HL-60 (cell line): ENCODE measurements around the gene SPAAR.

Source experiments
- POLR2AphosphoS5 ChIP-seq: IDR thresholded peaks from 2 replicates; pipeline ENCODE4 v1.6.1; 2012; ENCODE audit warnings: low read depth
- TF ChIP-seq, protein P1 (sequence below): IDR thresholded peaks from one replicate; pipeline ENCODE4 v1.5.1; 2011; ENCODE audit warnings: low read length, control low read depth, inconsistent platforms; ENCODE audit not compliant: insufficient read depth

DNA sequence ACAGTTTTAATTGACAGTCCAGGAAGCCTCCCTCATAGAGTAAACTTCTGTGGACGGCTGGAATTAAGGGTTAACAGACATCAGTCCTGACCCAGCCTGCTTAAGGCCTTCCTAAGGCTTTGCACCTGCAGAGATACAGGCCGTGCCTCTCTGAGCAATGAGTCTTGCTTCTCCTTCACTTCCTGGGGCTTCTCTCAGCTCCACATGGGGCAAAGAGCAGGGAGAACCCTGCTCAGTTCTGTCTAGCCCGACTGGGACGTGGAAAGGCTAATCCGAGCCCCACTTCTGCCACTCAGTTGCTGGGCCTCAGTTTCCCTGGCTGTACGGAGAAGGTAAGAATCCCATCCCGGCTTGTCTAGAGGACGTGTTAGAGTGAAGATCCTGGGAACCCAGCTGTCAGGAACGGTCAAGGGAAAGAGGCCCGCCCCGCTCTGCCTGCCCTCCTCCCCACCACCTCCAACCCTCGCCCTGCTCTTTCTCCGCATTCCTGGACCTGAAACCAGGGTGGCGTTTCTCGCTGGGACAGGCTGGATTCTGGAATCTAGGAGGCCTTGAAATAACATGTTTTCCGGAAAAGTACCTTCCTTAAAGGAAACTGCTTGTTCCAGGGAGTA lies 6.5 kb downstream of the SPAAR start:
- TF ChIP-seq, protein P1, sequence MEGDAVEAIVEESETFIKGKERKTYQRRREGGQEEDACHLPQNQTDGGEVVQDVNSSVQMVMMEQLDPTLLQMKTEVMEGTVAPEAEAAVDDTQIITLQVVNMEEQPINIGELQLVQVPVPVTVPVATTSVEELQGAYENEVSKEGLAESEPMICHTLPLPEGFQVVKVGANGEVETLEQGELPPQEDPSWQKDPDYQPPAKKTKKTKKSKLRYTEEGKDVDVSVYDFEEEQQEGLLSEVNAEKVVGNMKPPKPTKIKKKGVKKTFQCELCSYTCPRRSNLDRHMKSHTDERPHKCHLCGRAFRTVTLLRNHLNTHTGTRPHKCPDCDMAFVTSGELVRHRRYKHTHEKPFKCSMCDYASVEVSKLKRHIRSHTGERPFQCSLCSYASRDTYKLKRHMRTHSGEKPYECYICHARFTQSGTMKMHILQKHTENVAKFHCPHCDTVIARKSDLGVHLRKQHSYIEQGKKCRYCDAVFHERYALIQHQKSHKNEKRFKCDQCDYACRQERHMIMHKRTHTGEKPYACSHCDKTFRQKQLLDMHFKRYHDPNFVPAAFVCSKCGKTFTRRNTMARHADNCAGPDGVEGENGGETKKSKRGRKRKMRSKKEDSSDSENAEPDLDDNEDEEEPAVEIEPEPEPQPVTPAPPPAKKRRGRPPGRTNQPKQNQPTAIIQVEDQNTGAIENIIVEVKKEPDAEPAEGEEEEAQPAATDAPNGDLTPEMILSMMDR, result no peak
- TF ChIP-seq POLR2AphosphoS5, result no peak
